Activated naive CD8-positive, alpha-beta T cell treated with anti-CD3 and anti-CD28 coated beads, Interleukin-2, amount 50 U/mL, for 16 hours (primary cell): ENCODE results near the gene GATD1.

ENCODE experiments used
- DNase-seq: peaks from one replicate; pipeline ENCODE4 v3.0.0-alpha.2; 2020; ENCODE audit warnings: low read depth, low spot score

GATD1 gene

DNA sequence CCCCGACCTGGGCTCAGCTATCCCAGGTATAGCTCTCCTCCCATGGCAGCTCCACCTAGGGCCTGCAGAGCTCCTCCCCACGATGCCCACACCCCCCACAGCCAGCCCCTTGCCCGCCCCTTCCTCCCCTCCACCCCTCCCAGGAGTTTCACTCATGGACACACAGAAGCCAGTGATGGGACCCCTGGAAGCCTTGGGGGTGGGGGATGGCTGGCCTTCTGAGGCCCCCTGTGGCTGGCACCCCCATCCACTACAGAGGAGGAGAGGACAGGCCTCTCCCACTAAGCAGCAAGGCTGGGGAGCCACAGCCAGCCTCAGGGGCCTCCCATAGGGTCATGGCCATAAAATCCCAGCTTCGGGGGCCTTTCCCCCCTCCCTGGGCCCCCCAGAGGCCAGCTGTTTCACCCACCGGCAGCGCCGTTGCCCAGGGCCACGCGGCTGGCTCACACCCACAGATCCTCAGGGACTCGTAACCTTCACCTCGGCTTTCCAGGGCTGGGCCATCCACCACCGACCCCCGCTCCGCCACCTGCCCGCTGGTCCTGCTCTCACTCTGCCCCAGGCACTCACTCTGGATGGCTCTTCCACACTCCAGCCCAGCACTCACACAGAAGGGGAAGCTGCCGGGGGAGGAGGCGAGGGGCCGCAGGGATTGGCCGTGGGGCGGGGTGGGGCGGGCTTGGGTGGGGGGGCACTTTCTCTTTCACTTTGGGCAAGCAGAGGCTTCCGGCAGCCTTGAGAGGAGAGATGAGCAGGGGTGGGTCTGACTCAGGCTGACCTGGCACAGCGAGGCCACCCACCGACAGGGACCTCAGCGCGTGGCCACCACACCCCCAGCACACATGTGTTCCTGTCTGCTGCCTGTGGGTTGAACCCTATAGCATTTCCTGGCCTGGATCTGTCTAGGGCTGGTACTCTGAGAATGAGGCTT lies 18.6 kb upstream of the GATD1 start:
- peak; percentile 53 for DNase-seq

- DNase-seq = no peak
Measured at GRCh38 chr11:794766-795633, 17.7 kb upstream of the GATD1 start.

DNA sequence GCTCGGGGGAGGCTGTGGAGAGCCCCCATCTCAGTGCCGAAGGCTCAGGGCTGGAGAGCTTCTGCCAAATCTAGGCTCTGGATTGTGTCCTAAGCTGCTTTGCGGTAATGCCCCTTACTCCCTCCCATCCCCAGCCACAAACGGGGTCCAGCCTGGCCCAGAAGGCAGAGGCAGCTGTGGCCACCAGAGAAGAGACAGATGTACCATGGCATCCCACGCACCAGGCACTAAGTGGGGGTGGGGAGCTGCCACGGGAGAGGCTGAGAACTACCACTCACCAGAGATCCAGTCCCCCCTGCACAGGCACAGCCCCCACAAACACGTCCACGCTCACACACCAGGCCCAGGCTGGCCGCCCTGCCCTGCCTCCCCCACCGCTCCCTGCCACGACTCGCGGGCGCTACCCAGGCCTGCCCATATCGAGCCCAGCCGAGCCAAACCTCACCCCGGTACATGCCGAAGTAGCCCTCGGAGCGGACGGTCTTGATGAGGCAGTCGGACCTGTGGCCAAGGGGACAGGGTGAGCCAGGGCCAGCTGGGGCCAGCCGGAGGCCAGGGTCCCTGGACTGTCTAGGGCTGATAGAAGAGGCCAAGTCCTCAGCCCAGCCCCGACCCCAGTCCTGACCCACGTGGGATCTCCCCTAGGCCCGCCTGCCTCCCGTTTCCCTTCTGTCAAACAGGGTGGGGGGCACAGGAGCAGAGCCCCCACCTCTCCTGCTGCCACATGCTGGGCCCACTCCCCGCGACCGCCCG lies 16.9 kb upstream of the GATD1 start:
- DNase-seq = no peak

DNA sequence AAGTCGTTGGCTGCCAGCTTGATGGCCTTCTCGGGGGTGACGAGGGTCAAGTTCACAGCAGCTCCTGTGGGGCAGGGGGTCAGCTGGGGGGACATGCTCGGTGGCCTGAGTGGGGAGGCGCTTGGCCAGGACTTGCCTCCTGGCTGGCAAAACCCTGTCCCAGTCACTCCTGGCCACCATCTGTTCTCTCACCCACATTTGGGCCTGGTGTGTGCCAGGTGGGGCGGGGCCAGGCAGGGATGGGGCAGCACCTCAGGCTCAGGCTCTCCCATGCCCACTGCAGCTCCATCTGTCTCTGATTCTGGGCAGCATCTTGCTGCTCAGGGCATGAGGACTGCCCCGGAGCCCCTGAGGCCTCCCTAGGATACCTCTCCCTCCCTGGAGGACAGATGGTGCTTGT lies 16.3 kb upstream of the GATD1 start:
- DNase-seq = no peak

DNA sequence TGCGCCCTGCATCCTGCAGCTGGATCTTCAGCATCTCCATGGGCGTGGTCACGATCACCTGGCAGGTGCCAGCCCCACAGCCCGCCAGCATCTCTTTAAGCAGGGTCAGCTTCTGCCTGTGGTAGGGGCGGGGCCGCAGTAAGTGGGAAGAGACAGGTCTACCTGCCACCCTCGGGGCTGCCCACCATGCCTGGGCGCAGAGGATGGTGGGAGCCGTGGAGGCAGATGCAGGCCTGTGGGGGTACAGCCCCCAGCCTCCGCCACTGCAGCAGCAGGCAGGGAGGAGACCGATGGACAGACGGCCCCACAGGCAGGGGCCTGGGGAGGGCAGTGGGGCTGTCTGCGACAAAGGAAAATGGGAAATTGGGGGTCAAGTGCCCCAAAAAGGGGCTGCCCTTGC lies 15.6 kb upstream of the GATD1 start:
- no peak for DNase-seq

DNA sequence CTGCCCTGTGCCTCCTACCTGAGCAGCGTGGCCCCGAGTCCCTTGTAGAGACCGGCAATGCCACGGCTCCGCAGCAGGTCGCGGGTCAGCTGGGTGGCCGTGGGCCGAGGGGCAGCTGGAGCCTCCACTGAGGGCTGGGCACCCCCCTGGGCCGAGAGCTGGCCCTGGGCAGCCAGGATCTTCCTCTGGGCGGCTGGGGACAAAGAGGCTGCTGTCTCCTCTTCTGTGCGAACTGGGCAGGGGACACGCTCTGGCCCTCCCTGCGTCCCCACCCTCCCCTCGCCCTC lies 15.2 kb upstream of the GATD1 start:
- DNase-seq = no peak

GRCh38 chr11:791658-792534 lies 14.6 kb upstream of the GATD1 start:
- DNase-seq = no peak

DNA sequence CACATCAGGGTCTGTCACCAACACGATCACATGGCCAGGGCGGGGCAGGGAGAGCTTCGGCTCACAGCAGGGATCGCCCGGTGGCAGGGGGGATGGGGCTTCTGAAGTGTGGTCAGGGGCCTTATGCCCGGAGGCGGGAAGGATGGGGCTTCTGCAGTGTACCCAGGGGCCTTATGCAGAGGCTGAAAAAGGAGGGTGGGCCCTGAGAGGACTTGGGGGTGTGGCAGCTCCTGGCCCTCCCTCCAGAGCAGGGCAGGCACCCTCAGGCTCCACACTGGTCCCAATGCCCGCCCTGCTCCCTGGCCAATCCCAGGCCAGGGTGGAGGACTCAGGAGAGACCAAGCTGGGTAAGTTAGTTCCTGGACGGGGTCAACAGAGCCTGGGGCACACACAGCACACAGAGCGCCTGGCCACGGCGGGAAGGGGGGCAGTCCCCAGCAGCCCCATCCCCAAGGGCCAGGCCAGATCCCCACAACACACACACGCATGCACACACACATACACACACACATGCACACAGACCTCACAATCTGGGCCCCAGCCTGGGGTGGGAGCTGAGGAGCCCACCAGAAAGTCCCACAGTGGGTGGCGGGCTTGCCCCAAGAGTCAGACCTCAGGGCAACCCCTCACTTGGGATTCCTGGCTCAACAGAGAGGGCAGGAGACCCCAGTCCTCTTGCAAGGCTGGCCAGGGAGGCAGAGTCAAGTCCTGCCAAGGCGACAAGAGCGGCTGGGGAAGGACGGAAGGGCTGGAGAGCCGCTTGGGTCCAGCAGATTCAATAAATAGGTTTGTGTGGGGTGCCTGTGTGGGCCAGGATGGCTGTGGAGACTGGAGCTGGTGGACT lies 13.7 kb upstream of the GATD1 start:
- DNase-seq = no peak

GRCh38 chr11:789943-790342 lies 12.7 kb upstream of the GATD1 start, which contains the start of gene CEND1:
TSS of gene CEND1 (minus strand) at chr11:790090. CDS start at chr11:788576, 1,514 bp downstream.
- no peak for DNase-seq

GRCh38 chr11:788953-789940 lies 12.0 kb upstream of the GATD1 start:
- DNase-seq = no peak

GRCh38 chr11:788009-788640 lies 10.8 kb upstream of the GATD1 start:
- no peak for DNase-seq

GRCh38 chr11:787084-787675 lies 9.9 kb upstream of the GATD1 start:
- DNase-seq = no peak

DNA sequence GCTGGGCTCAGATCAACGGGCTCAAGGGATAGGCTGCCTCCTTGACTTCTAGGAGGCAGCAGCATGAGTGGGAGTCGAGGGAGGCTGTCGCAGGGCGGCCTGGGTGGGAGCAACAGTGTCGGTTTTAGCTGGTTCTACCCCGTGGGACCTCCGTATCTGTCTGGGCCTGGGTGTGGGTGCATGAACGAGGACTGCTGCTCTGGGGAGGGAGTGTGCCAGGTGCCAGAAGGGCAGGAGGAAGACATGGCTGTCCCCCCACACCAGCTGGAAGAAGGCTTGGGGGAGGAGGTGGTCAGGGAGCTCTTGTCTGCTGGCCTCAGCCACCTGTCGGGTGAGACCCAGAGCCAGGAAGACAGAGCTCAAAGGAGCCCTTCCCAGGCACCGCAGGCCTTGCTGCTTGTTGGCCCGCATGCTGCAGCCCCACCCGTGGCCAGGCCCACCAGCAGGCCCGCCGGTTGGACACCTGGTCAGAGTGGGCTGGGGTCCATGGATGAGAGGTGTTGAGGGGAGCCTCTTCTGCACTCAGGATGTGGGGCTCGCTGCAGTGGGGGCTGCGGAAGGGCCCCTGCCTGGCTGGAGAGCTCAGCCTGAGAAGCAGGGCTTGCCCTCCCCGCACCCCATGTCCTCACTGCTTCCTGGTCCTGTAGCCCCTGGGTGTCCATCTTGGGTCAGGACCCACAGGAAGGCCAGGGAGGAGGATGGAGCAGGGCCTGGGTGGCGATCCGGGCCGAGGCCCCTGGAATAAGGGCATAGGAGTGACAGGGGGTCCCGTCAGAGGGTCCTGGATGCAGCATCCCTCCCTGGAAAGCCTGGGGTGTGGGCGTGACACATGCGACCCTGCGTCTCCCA lies 9.2 kb upstream of the GATD1 start:
- no peak for DNase-seq

DNA sequence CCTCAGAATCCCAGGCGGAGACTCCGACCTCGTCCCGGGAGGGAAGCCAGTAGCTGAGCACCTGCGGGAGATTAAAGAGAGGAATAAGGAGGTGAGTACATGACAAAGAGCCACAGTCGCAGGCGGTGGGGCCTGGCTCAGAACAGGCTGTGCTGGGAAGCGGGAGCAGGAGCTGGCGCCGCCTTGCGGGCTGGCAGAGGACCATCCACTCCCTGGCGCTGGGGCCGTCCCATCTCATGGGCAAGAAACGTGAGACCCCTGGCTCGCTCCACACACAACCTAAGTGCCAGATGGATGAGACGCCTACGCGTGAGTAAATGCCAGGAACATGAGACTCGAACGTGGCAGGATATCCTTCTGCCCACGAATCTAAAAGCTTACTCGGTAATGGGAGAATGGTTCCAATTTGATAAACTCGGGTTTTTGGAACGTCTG lies 6.3 kb upstream of the GATD1 start:
- no peak for DNase-seq

- no peak for DNase-seq
Measured at GRCh38 chr11:782264-783174, 5.2 kb upstream of the GATD1 start.

GRCh38 chr11:779955-780532 lies 2.8 kb upstream of the GATD1 start:
- DNase-seq = no peak
